ENCODE data around the gene TOGARAM2. TPM values are rescaled to one million over a fixed set of nuclear protein-coding genes. Genes with fewer than 3 reads are reported as not detected.

The TOGARAM2 gene
- total and polyA plus RNA-seq, 8 donors, result 1.5 to 7.3 (median 4.1) TPM

GRCh38 chr2:28952836-28953211 lies 28.3 kb upstream of the TOGARAM2 start:
- Histone ChIP-seq H3K9me3 (no peaks in the 10 kb centered on the region), H3K27me3 (peaks cover 0 to 4% of the 10 kb centered on the region in 2 donors), H3K4me1 (peaks cover 0 to 48% of the 10 kb centered on the region in 2 donors), H3K4me3 (no peak overlapping the region), H3K27ac (peak overlapping the region in 1 of 2 donors; percentile 81), H3K36me3 (peaks cover 0 to 21% of the 10 kb centered on the region in 2 donors)
- DNase-seq (no peak), ATAC-seq (peak; percentile 12)
- TF ChIP-seq CTCF (IDR thresholded peaks at IDR 0.05), result no peak
- intact Hi-C loops (cut with DNase I), result no loop called here

GRCh38 chr2:28955467-28955866 lies 25.6 kb upstream of the TOGARAM2 start:
- intact Hi-C loops (cut with DNase I), result no loop called here
- Histone ChIP-seq H3K4me1 (peaks cover 0 to 44% of the 10 kb centered on the region in 2 donors), H3K9me3 (no peaks in the 10 kb centered on the region), H3K36me3 (no peaks in the 10 kb centered on the region), H3K27me3 (peaks cover 0 to 4% of the 10 kb centered on the region in 2 donors), H3K4me3 (no peak overlapping the region), H3K27ac (no peak overlapping the region)
- no peak for TF ChIP-seq CTCF (IDR thresholded peaks at IDR 0.05)
- ATAC-seq, result no peak
- peak in 1 of 4 donors; percentile 13 for DNase-seq

DNA sequence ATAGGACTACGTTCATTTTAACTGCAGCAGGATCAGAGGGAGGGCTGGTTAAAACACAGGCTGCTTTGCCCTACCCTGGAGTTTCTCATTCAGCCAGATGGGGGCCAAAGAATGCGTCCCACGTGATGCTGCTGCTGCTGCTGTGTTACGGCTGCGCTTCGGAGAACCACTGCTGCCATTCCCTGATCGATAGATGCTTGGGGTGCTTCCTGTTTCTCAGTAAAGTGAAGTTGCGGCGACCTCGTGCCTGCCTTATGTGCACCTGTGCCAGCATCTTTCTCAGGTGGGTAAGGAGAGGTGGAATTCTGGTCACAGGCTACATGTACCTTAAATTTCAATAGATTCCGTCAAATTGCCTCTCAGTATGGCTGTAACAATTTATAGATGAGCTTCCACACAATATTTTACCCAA lies 24.7 kb upstream of the TOGARAM2 start:
- H3K4me3 ChIP-seq, result peak overlapping the region in 1 of 2 donors; percentile 17
- peaks cover 0 to 34% of the 10 kb centered on the region in 2 donors for H3K4me1 ChIP-seq
- DNase-seq, result peak in 1 of 4 donors; percentile 20
- H3K36me3 ChIP-seq, result no peaks in the 10 kb centered on the region
- intact Hi-C loops (cut with DNase I), result no loop called here
- peaks cover 0 to 4% of the 10 kb centered on the region in 2 donors for H3K27me3 ChIP-seq
- H3K9me3 ChIP-seq, result no peaks in the 10 kb centered on the region
- no peak for TF ChIP-seq CTCF (IDR thresholded peaks at IDR 0.05)
- no peak overlapping the region for H3K27ac ChIP-seq
- peak; percentile 8 for ATAC-seq

GRCh38 chr2:28956890-28957289 lies 24.2 kb upstream of the TOGARAM2 start:
- ATAC-seq (no peak), DNase-seq (peak in 2 of 4 donors; percentile 7 to 16)
- intact Hi-C loops (cut with DNase I), result no loop called here
- Histone ChIP-seq H3K9me3 (no peaks in the 10 kb centered on the region), H3K4me1 (peaks cover 0 to 30% of the 10 kb centered on the region in 2 donors), H3K4me3 (peak overlapping the region in 1 of 2 donors; percentile 17), H3K36me3 (no peaks in the 10 kb centered on the region), H3K27me3 (peaks cover 0 to 4% of the 10 kb centered on the region in 2 donors), H3K27ac (no peak overlapping the region)
- peak in 1 of 2 donors; percentile 63 for TF ChIP-seq CTCF (IDR thresholded peaks at IDR 0.05)

- peak in 3 of 4 donors; percentile 48 to 70 (median 56) for DNase-seq
- H3K36me3 ChIP-seq, result no peaks in the 10 kb centered on the region
- peaks cover 0 to 4% of the 10 kb centered on the region in 2 donors for H3K27me3 ChIP-seq
- H3K9me3 ChIP-seq, result no peaks in the 10 kb centered on the region
- TF ChIP-seq CTCF (IDR thresholded peaks at IDR 0.05), result peak in 1 of 2 donors; percentile 52
- intact Hi-C loops (cut with DNase I), result loop anchor here in 1 of 2 donors (2.0 kb wide), 1 partner anchor 238 kb away; no protein-coding TSS in a partner anchor
- peaks cover 0 to 12% of the 10 kb centered on the region in 2 donors for H3K4me1 ChIP-seq
- no peak overlapping the region for H3K4me3 ChIP-seq
- ATAC-seq, result peak; percentile 97
- H3K27ac ChIP-seq, result no peak overlapping the region
These were observed 22.4 kb upstream of the TOGARAM2 start for GRCh38 chr2:28958689-28959088.

Measured in left lung (tissue), 10 donors.